ENCODE data around the gene BEST2.

- TF ChIP-seq CTCF (IDR thresholded peaks at IDR 0.05; ENCODE audit: low read length) (no peak), EZH2 (IDR thresholded peaks at IDR 0.05; ENCODE audit: borderline replicate concordance, low read length) (no peak)
Observed at GRCh38 chr19:12792853-12793289, 41.3 kb downstream of the BEST2 start.

Measured in OCI-LY1 (cell line).